GM19238 (cell line): ENCODE results near the gene ZNF575.
"Not testable (repeated sequence)": the region's sequence is repeated elsewhere in the genome, so short reads cannot be mapped to it uniquely, and the experiment has no call there.

Experiments used
- DNase-seq: peaks from one replicate; pipeline ENCODE4 v3.0.0; 2011; ENCODE audit warnings: low spot score; ENCODE audit not compliant: insufficient read length

ZNF575 gene

GRCh38 chr19:43510713-43511112, 22.3 kb upstream of the ZNF575 start:
- no peak for DNase-seq

GRCh38 chr19:43511324-43511723, 21.7 kb upstream of the ZNF575 start:
- no peak for DNase-seq

GRCh38 chr19:43512399-43512798, 20.6 kb upstream of the ZNF575 start:
- not testable (repeated sequence) for DNase-seq

- no peak for DNase-seq
Measured at GRCh38 chr19:43518051-43518450, 14.9 kb upstream of the ZNF575 start.

DNA sequence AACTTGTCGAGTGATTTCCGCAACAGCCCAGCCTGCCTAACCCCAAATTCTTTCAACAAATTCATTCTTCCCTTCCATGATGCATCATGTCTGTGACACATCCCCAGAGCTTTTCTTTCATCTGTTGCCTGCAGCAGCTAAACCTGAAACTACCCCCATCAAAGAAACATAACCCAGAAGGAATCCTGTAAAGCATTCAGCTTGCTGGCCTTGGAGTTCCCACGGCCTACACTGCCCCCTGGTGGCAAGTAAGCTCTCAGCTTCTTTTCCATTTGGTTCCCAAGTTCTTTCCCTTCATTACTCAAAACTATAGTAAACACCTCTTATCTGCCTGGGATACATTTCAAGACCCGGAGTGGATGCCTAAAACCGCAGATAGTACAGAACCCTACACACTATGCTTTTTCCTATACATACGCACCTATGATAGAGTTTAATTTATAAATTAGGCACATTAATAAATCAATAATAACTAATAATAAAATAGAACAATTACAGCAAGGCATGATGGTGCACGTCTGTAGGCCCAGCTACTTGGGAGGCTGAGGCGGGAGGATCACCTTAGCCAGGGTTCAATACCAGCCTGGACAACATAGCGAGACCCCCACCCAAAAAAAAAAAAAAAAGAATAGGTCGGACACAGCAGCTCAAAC, 13.4 kb upstream of the ZNF575 start:
- DNase-seq: peak; percentile 52

- DNase-seq: no peak
Measured at GRCh38 chr19:43522929-43523328, 10.1 kb upstream of the ZNF575 start.

DNA sequence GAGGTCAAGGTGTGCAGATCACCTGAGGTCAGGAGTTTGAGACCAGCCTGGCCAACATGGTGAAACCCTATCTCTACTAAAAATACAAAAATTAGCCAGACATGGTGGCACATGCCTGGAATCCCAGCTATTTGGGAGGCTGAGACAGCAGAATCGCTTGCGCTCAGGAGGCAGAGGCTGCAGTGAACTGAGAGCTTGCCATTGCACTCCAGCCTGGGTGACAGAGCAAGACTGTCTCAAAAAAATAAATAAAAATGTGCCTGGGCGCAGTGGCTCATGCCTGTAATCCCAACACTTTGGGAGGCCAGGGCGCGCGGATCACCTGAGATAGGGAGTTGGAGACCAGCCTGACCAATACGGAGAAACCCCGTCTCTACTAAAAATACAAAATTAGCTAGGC, 9.3 kb upstream of the ZNF575 start:
- DNase-seq: not testable (repeated sequence)

- DNase-seq: no peak
Measured at GRCh38 chr19:43524922-43525835, 7.8 kb upstream of the ZNF575 start.

- DNase-seq: no peak
Measured at GRCh38 chr19:43525836-43526771, 6.9 kb upstream of the ZNF575 start.

GRCh38 chr19:43526884-43527859, 5.8 kb upstream of the ZNF575 start, which contains the start of gene ETHE1:
ETHE1 (minus strand) TSS chr19:43527201; CDS start chr19:43527177, 24 bp downstream.
- DNase-seq: peak; percentile 76

DNA sequence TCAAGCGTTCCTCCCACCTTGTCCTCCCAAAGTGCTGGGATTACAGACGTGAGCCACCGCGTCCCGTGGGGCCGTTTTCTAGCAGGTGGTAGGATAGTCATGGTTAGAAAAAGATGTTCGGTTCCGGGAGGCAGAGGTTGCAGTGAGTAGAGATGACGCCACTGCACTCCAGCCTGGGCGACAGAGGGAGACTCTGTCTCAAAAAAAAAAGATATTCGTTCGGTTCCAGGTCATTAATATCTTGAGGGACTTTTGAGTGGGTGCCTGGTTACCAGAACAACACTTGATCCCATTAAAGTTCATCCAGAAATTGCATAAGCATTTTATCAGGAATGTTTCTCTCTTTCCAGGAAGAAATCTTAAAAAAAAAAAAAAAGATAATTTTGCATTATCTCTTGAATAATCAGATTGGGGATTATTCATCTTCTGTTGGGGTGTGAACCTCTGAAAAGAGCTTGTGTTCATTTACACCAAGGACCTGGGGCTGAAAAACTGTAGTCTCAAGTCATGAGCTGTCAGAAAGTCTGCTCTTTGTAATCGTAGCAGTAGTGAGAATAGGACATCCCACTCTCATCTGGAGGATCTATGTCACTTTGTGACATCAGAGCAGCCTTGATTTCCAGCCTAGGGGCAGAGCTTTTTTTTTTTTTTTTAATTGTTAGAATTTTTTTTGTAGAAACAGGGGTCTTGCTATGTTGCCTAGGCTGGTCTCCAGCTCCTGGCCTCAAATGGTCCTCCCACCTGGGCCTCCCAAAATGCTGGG, 4.9 kb upstream of the ZNF575 start:
- DNase-seq: no peak

DNA sequence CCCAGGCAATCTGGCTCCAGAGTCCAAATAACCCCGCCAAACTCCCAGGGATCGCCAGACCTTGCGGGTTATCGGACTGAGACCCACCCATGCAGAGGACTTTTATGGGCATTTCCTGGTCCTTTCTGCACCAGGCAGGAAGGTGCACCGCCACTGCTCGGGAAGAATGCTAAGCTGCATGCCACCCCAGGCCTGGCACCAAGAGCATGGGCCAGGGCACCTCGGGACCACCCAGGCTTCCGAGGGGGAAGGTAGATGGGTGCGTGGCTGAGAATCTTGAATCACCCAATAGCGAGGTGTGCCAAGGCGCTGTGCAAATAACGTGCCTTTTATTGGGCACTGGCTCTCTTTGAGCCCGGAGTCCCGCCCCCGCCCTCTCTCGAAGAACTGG, 422 bp upstream of the ZNF575 start:
- DNase-seq: peak; percentile 43

DNA sequence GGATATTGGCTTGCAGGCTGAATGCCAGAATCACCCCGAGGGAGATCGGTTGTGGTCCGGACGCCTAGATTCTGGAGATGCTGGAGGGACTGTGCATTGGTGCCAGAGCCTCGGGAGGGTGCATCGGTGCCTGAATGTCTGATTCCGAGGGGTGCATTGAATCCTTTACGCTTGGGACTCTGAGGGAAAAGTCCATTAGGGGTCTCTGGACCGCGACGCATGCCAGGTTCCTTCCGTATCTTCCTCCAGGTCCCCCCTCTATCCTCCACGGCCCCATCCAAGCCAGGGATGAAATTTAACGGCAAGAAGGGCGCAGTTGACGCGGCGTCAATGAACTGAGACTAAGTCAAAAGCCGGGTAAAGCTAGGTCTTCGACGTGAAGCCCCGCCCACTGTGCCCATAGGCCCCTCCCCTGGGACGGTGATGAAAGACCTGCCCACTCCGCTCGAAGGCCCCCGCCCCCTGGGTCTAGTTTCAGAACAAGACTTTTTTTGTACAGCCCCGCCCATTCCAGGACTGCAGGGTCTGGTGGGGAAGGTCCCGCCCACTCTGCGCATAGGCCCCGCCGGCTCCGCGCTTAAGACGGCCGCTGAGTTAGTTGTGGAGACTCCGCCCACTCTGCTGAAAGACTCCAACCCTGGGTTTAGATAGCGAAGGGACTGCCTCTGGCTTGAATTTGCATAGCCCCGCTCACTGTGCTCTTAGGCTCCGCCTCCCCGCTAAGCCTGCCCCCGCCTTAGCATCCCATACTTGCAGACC, 737 bp downstream of the ZNF575 start:
- peak; percentile 90 for DNase-seq

DNA sequence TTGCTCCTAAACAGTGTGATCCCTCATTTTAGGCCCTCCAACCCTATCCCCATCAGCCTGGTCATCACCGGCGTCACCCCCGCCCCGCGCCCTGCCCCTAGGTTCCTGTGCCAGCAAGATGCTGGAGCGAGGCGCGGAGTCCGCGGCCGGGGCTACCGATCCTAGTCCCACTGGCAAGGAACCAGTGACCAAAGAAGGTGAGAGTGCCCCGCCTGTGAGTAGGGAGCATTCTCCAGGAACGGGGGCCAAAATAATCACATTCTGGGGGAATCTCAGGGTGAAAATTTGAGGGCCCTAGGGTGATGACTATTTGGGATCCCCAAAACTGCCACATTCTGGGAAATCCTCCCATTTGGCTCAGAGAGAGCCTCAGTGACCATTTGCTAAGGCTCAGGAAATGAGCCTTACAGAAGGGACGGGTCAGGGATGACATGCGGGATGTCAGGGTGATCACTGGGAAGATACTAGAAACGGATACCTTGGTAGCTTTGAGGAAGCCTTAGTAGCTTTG, 1.4 kb downstream of the ZNF575 start:
- no peak for DNase-seq

GRCh38 chr19:43534816-43535761, 2.1 kb downstream of the ZNF575 start:
- DNase-seq: no peak

DNA sequence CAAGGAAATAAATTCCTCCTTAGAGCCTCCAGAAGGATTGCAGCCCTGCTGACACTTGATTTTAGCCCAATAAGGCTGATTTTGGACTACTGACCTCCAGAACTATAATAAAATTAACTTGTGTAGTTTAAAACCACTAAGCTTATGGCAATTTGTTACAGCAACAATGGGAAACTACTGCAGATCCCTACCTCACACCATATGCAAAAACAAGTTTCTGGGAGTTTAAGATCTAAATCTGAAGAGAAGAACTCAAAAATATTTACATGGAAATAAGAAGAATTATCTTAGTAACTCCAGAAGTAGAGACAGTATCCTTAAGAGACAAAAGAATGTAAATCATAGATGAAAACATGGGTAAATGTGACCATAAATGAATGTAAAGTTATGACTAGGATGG, 5.9 kb downstream of the ZNF575 start:
- no peak for DNase-seq

- no peak for DNase-seq
Measured at GRCh38 chr19:43540381-43540780, 7.4 kb downstream of the ZNF575 start.
